ENCODE results near the gene TAS2R30.

- no peak for TF ChIP-seq ZNF600 (tag by site-specific recombination; IDR thresholded peaks at IDR 0.05)
- no peak for TF ChIP-seq ZSCAN5A (tag by site-specific recombination; IDR thresholded peaks at IDR 0.05)
These were observed 20.0 kb upstream of the TAS2R30 start for GRCh38 chr12:11154400-11154925.

All from HEK293 (cell line).